Stimulated activated CD8-positive, alpha-beta memory T cell treated with anti-CD3 and anti-CD28 coated beads, Interleukin-15, amount 100 ng/mL, for 48 hours (primary cell): ENCODE measurements around the gene SLC6A17.

Experiments used
- DNase-seq, 2 donors: peaks; one replicate each; pipeline ENCODE4 v3.0.0-alpha.2; 2020; ENCODE audit warnings: low read depth in 2 of 2

The SLC6A17 gene

GRCh38 chr1:110135666-110136065 is 14.6 kb upstream of the SLC6A17 start:
- DNase-seq: no peak

DNA sequence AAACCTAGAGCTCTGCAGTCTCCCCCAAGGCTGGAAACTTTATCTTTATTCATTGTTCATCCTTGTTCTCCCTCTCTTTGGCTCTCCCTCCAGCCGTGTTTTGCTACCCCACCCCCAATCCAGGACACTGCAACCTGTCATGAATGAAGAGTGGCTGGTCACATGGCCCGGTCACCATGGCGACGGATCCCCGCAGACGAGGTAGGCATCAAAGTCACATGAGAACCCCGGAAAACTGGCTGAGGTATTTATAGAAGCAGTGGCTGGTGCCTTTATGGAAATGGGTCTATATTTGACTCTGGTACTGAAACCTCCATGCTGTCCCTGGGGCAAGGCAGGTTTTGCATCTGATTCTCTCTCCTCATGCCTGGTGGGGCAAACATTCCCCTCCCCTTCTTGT is 13.4 kb upstream of the SLC6A17 start:
- no peak for DNase-seq

GRCh38 chr1:110138956-110139355 is 11.3 kb upstream of the SLC6A17 start:
- DNase-seq: no peak

DNA sequence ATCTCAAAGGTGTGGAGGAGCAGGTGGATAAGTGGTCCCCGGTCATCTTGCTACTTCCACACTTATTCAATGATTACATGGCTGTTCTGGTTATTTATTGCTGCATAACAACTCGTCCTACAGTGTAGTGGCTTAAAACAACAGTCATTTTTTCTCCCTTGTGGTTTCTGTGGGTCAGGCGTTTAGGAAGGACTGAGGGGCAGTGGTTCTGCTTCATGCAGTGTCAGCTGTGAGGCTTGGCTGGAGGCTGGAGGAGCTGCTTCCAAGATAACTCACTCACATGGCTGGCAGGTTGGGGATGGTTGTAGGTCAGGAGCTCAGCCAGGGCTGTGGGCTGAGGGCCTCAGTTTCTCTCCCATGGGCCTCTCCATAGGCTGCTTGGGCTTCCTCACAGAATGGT is 5.9 kb upstream of the SLC6A17 start:
- no peak for DNase-seq

GRCh38 chr1:110148961-110149360 is 1.3 kb upstream of the SLC6A17 start:
- DNase-seq: no peak

- no peak for DNase-seq
Measured at GRCh38 chr1:110151175-110151669, 928 bp downstream of the SLC6A17 start.

- no peak for DNase-seq
Measured at GRCh38 chr1:110152133-110152785, 2.0 kb downstream of the SLC6A17 start.

- no peak for DNase-seq
Measured at GRCh38 chr1:110153407-110153950, 3.2 kb downstream of the SLC6A17 start.

GRCh38 chr1:110155878-110156522 is 5.7 kb downstream of the SLC6A17 start:
- no peak for DNase-seq

DNA sequence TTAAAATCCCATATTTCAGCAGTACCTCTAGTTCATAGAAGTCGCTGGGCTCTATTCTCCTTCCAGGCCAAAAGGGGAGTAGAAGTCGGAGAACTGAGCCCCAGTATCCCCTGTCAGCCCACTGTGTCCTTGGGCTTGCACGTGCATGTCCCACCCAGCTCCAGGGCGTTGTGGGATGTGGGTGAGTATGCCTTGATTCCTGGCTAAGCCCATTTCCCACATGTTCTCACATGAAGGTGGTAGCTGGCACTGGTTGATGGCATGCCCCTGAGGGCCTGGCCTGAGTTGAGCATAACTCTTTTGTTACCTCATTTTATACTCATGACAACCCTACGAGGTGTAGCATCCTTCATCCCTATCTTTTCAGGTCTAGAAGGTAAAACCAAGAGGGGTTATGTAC is 8.0 kb downstream of the SLC6A17 start:
- DNase-seq: no peak

DNA sequence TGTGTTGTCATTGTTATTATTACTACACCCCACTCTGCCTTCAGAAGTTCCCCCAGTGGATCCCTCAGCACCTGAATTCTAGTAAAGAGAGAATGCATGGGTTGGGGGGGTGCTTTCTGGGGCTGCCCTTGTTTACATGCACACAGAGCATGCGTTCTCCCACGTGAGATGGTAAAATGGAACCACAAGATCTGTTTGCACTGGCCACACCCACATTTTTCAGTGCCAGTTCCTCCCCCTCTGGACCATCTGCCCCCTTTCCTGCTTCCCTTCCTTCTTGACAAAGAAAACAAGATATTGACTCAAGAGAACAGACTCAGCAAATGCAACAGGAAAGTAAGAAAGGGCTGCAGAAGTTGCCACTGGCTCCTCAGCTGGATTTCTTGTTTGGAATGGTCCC is 8.9 kb downstream of the SLC6A17 start:
- DNase-seq: no peak

DNA sequence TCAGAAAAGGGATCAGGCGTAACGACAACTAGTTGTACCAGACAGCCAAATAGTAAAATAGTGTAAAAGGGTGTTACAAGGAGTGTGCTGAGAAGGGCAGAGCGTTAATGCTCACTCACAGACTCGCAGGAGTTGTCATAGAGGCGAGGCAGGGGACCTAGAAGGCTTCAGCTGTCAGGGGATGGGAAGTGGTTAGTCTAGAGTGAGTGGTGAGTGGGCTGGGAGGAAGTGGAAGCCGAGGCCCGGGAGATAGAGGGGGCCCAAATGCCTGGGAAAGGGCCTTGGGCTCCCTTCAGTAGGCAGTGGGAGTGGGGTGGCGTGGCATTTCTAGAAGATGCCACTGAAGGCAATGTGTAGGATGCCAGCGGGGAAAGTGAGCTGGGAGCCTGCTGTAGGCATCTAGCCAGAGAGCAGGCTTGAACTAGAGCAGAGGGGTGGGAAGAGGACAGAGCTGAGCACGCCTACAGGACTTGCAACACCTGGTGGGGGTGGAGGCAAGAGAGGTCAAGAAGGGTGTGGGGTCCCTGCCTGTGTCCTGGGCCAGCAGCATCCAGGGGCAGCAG is 10.3 kb downstream of the SLC6A17 start:
- no peak for DNase-seq

- no peak for DNase-seq
Measured at GRCh38 chr1:110161165-110161564, 10.9 kb downstream of the SLC6A17 start.

DNA sequence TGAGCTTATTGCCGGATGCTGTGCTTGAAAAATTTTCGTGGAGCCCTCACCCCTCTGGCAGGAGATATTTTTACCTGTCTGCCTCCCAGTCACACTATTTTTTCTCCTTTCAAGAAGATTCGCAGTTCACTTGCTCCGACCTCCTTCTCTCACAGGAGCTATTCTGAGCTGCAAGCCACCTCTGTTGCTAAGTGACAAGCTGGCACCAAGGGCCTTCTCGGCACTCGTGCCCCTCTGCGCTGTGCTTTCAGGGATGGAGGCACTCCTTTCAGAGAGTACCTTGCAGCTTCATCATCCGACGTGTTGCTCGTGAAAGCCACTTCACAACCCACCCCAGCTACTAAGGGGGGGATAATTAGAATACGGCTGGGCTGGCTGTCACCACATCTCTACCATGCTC is 11.6 kb downstream of the SLC6A17 start:
- DNase-seq: no peak

- DNase-seq: no peak
Measured at GRCh38 chr1:110163591-110163990, 13.3 kb downstream of the SLC6A17 start.

GRCh38 chr1:110164725-110165350 is 14.5 kb downstream of the SLC6A17 start:
- DNase-seq: no peak

DNA sequence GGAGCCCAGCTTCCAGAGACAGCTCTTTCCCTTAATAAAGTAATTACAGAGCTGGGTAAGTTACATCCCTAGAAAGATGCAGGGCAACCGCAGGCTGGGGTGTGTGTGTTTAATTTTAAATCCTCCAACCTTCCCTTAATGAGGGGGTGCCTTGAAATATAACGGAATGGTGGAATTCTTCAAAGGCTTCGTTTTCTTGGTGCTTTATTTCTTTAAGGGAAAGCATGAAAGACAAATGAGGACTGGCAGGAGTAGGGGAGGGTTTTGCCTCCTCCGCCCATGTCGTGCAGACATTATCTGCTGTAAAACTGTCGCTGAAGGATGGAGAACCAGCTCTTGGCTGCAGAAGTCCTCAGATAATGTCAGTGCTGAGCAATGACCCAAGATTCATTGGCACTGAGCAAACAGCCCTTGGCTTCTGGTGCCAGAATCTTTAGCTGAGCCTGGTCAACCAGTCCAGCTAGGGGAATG is 15.5 kb downstream of the SLC6A17 start:
- no peak for DNase-seq

- no peak for DNase-seq
Measured at GRCh38 chr1:110166861-110167260, 16.6 kb downstream of the SLC6A17 start.

GRCh38 chr1:110170766-110171733 is 20.8 kb downstream of the SLC6A17 start:
- no peak for DNase-seq

DNA sequence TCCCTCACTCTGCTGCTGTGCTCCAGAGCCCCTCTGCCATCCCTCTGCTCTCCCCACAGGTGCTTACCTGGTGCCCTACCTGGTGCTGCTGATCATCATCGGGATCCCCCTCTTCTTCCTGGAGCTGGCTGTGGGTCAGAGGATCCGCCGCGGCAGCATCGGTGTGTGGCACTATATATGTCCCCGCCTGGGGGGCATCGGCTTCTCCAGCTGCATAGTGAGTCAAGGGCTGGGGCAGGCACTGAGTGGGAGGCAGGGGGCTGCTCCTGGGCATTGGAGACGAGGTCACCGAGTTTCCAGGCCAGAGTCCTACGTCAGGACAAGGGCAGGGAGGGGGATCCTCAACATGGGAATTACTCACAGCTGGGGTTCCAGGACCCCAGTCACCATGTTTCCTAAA is 21.7 kb downstream of the SLC6A17 start:
- DNase-seq: no peak

DNA sequence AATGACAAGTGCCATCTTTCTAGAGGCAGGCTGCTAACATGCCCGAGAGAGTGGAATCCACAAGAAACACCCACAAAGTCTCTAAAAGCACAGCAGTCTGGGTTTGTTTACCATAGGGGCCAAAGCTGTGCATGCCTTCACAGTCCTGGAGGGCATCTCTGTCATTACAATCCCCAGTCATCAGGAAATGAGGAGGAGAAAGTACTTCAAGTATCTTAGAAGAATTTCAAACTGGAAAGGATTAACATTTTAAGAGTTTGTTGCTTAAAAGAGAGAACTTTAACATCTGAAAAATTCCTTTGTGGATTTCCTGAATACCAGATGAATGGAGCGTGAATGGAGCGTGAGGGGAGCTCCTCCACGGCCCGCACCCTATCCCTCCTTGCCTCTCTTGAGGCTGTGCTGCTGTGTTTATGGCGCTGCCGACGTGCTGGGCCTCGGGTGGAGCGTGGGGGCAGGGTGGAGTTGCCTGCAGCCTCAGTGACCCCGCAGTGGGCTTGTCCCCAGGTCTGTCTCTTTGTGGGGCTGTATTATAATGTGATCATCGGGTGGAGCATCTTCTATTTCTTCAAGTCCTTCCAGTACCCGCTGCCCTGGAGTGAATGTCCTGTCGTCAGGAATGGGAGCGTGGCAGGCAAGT is 23.3 kb downstream of the SLC6A17 start:
- no peak for DNase-seq
